ENCODE results near the gene DRC7. TPM values are rescaled to one million over a fixed set of nuclear protein-coding genes. Genes with fewer than 3 reads are reported as not detected.

The DRC7 gene
- polyA plus RNA-seq, 1 donor (not counting 4 experiments of a cell fraction or from before 2014, with no cell fraction given), result not detected

- dilution Hi-C loops (cut with MboI; ENCODE audit: extremely low pct_ligation_motif_present, low sequenced_read_pairs), result no loop called here
- Histone ChIP-seq H3K9me1 (ENCODE audit: control insufficient read depth, extremely low read depth, insufficient read depth, low read length) (no peaks in the 10 kb centered on the region), H2AFZ (ENCODE audit: control insufficient read depth, low read length) (no peak overlapping the region), H3K9ac (ENCODE audit: control insufficient read depth, extremely low read depth, insufficient read depth, low read length) (no peak overlapping the region), H3K4me3 (ENCODE audit: control insufficient read depth in 2 of 3, extremely low read depth in 1 of 3, insufficient read depth in 2 of 3, low read depth in 1 of 3, low read length in 3 of 3) (no peak overlapping the region), H3K79me2 (ENCODE audit: control insufficient read depth, insufficient read depth, low read length) (no peaks in the 10 kb centered on the region), H3K27me3 (ENCODE audit: control insufficient read depth, extremely low read depth, insufficient read depth, low read length) (peaks cover 8% of the 10 kb centered on the region), H3K27ac (ENCODE audit: control insufficient read depth, insufficient read depth, low read length) (no peak overlapping the region), H3K4me2 (ENCODE audit: control insufficient read depth, extremely low read depth, insufficient read depth, low read depth, low read length) (no peak overlapping the region), H3K36me3 (ENCODE audit: control insufficient read depth in 2 of 2, extremely low read depth in 1 of 2, insufficient read depth in 2 of 2, low read length in 2 of 2) (no peaks in the 10 kb centered on the region), H3K9me3 (ENCODE audit: control insufficient read depth, low read depth, low read length) (no peaks in the 10 kb centered on the region), H4K20me1 (ENCODE audit: control insufficient read depth, extremely low read depth, insufficient read depth, low read length) (no peaks in the 10 kb centered on the region), H3K4me1 (ENCODE audit: control insufficient read depth, extremely low read depth, insufficient read depth, low read length) (no peaks in the 10 kb centered on the region)
- TF ChIP-seq EZH2 (IDR thresholded peaks at IDR 0.05; ENCODE audit: low read length) (no peak), CTCF (optimal IDR thresholded peaks at IDR 0.05 in 1 of 3, IDR thresholded peaks at IDR 0.05 in 1 of 3, conservative IDR thresholded peaks at IDR 0.05 in 1 of 3; ENCODE audit: extremely low read depth in 1 of 3, insufficient read depth in 2 of 3, low read length in 3 of 3) (no peak)
- DNase-seq (ENCODE audit: low read depth, low spot score) (no peak), FAIRE-seq (no peak)
Observed at GRCh38 chr16:57709663-57710062, 15.1 kb downstream of the DRC7 start.

- dilution Hi-C loops (cut with MboI; ENCODE audit: extremely low pct_ligation_motif_present, low sequenced_read_pairs), result no loop called here
Observed at GRCh38 chr16:57711346-57711745, 16.7 kb downstream of the DRC7 start.

More at GRCh38 chr16:57711346-57711745, 16.7 kb downstream of the DRC7 start:
- Histone ChIP-seq H3K79me2 (ENCODE audit: control insufficient read depth, insufficient read depth, low read length) (no peaks in the 10 kb centered on the region), H3K4me1 (ENCODE audit: control insufficient read depth, extremely low read depth, insufficient read depth, low read length) (no peaks in the 10 kb centered on the region), H3K9me3 (ENCODE audit: control insufficient read depth, low read depth, low read length) (no peaks in the 10 kb centered on the region), H4K20me1 (ENCODE audit: control insufficient read depth, extremely low read depth, insufficient read depth, low read length) (no peaks in the 10 kb centered on the region), H3K36me3 (ENCODE audit: control insufficient read depth in 2 of 2, extremely low read depth in 1 of 2, insufficient read depth in 2 of 2, low read length in 2 of 2) (no peaks in the 10 kb centered on the region), H2AFZ (ENCODE audit: control insufficient read depth, low read length) (no peak overlapping the region), H3K27ac (ENCODE audit: control insufficient read depth, insufficient read depth, low read length) (no peak overlapping the region), H3K9ac (ENCODE audit: control insufficient read depth, extremely low read depth, insufficient read depth, low read length) (no peak overlapping the region), H3K4me2 (ENCODE audit: control insufficient read depth, extremely low read depth, insufficient read depth, low read depth, low read length) (no peak overlapping the region), H3K27me3 (ENCODE audit: control insufficient read depth, extremely low read depth, insufficient read depth, low read length) (peaks cover 15% of the 10 kb centered on the region), H3K9me1 (ENCODE audit: control insufficient read depth, extremely low read depth, insufficient read depth, low read length) (no peaks in the 10 kb centered on the region), H3K4me3 (ENCODE audit: control insufficient read depth in 2 of 3, extremely low read depth in 1 of 3, insufficient read depth in 2 of 3, low read depth in 1 of 3, low read length in 3 of 3) (no peak overlapping the region)
- no peak for FAIRE-seq
- TF ChIP-seq EZH2 (IDR thresholded peaks at IDR 0.05; ENCODE audit: low read length) (no peak), CTCF (optimal IDR thresholded peaks at IDR 0.05 in 1 of 3, IDR thresholded peaks at IDR 0.05 in 1 of 3, conservative IDR thresholded peaks at IDR 0.05 in 1 of 3; ENCODE audit: extremely low read depth in 1 of 3, insufficient read depth in 2 of 3, low read length in 3 of 3) (no peak)
- DNase-seq (ENCODE audit: low read depth, low spot score), result no peak

Data from keratinocyte (primary cell).